HG02610 (cell line): Measurements from ENCODE around the gene ATP6V0A1.
"Not testable (repeated sequence)": the region's sequence is repeated elsewhere in the genome, so short reads cannot be mapped to it uniquely, and the experiment has no call there.

Source experiments
- ATAC-seq: cut with Tn5 transposase; IDR thresholded peaks from one replicate; pipeline ENCODE4 v1.9.1; 2021; ENCODE audit warnings: mild to moderate bottlenecking, moderate library complexity; ENCODE audit not compliant: unreplicated experiment

Gene ATP6V0A1

DNA sequence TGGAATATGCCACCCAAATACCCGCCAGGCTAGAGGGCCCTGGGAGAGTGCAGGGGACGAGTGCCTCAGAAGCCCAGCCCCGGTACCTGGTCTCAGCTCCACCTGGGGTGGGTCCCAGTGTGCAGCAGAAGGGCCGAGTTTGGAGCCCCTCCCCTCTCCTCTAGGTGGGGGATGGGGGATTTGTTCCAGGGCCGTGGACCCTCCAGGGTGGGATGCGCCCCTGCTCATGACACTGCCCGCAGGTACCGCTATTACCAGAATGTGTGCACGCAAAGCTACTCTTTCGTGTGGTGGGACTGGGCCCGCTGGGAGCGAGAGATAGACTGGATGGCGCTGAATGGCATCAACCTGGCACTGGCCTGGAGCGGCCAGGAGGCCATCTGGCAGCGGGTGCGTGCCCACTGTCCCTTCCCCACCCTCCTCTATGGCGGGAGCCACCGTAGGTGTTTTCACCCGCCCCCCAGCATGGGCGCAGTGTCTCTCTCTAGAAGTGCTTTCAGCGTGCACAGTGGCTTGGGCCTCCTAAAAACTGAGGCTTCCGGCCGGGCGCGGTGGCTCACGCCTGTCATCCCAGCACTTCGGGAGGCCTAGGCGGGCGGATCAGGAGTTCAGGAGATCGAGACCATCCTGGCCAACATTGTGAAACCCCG is 78.6 kb downstream of the ATP6V0A1 start:
- ATAC-seq: no peak

DNA sequence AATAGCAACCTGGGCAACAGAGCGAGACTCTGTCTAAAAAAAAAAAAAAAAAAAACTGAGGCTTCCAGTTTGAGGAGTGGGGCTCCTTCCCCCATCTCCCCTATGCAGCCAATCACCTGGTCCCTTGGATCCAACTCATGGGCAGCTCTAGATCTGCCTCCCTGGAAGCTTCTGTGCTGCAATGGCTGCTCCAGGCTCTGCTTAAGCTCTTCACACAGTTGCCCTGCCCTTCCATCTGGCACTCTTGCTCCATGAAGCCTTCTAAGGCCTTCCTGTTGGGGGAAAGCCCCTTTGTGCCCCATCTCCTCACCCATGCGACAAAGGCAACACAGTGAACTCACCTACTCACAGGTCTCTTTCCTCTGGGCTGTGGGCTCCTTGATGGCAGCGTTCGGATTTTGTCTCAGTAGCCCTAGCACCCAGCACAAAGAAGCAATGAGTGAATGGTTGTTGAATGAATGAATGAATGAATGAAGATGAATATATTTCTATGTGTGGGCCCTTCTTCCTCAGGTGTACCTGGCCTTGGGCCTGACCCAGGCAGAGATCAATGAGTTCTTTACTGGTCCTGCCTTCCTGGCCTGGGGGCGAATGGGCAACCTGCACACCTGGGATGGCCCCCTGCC is 79.3 kb downstream of the ATP6V0A1 start:
- ATAC-seq: no peak

DNA sequence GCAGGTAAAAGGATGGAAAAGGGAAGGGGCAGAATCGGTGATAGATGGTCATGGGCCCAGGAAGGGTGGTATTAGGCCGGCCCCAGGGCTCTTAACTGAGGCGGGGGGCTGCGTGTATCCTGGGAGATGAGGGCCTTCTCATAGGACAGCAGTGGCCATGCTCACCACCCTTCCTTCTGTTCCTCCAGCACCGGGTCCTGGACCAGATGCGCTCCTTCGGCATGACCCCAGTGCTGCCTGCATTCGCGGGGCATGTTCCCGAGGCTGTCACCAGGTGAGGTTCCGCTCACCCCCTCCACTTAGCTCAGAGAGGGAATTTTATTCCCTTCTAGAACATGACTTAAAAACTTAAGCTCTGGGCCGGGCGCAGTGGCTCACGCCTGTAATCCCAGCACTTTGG is 79.8 kb downstream of the ATP6V0A1 start:
- ATAC-seq: no peak

DNA sequence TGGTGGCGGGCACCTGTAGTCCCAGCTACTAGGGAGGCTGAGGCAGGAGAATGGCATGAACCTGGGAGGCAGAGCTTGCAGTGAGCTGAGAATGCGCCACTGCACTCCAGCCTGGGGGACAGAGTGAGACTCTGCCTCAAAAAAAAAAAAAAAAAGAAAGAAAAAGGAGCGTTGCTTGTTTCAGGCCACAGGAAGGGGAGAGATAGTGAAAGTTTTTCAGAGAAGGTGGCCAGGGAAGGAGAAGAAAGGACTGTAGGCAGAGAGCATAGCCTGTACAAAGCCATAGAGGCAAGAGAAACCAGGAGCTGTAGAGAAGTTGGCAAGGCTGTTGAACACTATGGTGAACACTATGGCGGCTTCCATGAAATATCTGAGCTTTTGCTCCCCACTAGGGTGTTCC is 81.9 kb downstream of the ATP6V0A1 start:
- ATAC-seq: not testable (repeated sequence)

DNA sequence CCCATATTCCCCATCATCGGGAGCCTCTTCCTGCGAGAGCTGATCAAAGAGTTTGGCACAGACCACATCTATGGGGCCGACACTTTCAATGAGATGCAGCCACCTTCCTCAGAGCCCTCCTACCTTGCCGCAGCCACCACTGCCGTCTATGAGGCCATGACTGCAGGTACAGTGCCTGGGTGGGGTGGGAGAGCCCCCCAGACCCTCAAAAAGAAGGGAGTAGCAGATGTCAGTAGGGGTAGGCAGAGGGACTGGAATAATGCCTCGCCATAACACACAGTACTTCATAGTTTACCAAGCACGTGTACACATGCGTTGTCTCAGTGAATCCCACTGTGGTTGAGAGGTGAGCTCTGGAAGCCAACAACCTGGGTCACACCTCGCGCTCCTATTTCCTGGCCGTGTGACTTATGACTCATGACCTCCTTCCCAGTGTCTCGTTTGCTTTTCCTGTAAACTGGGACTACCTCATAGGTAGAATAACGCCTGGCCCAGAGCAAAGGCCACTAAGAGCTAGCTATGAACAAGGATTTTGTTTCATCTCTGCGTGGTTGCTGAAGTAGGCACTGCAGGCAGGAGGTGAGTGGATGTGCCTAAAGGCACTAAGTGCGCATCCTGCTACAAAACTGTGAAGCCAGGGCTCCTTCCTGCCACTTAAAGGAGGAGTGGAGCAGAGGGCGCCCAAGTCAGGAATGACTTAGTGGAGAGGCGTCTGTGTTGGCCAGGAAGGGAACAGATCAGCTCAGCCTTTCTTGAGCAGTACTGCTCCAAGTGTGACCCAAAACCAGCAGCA is 82.6 kb downstream of the ATP6V0A1 start:
- no peak for ATAC-seq

DNA sequence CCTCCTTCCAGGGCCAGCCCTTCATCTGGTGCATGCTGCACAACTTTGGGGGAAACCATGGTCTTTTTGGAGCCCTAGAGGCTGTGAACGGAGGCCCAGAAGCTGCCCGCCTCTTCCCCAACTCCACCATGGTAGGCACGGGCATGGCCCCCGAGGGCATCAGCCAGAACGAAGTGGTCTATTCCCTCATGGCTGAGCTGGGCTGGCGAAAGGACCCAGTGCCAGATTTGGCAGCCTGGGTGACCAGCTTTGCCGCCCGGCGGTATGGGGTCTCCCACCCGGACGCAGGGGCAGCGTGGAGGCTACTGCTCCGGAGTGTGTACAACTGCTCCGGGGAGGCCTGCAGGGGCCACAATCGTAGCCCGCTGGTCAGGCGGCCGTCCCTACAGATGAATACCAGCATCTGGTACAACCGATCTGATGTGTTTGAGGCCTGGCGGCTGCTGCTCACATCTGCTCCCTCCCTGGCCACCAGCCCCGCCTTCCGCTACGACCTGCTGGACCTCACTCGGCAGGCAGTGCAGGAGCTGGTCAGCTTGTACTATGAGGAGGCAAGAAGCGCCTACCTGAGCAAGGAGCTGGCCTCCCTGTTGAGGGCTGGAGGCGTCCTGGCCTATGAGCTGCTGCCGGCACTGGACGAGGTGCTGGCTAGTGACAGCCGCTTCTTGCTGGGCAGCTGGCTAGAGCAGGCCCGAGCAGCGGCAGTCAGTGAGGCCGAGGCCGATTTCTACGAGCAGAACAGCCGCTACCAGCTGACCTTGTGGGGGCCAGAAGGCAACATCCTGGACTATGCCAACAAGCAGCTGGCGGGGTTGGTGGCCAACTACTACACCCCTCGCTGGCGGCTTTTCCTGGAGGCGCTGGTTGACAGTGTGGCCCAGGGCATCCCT is 84.8 kb downstream of the ATP6V0A1 start:
- no peak for ATAC-seq

DNA sequence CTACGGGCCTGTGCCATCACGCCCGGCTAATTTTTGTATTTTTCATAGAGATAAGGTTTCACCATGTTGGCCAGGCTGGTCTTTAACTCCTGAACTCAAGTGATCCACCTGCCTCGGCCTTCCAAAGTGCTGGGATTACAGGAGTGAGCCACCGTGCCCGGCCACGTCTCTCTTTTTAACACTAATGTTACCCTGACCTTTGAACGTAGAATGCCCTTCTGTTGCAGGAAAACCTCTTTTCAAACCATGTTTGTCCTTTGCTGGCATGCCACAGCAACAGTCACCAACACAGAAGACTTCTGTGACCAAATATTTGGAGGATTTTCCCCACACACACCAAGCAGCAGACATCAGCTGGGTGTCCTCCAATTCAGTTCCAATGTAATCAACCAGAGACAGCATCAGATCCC is 86.2 kb downstream of the ATP6V0A1 start:
- no peak for ATAC-seq

DNA sequence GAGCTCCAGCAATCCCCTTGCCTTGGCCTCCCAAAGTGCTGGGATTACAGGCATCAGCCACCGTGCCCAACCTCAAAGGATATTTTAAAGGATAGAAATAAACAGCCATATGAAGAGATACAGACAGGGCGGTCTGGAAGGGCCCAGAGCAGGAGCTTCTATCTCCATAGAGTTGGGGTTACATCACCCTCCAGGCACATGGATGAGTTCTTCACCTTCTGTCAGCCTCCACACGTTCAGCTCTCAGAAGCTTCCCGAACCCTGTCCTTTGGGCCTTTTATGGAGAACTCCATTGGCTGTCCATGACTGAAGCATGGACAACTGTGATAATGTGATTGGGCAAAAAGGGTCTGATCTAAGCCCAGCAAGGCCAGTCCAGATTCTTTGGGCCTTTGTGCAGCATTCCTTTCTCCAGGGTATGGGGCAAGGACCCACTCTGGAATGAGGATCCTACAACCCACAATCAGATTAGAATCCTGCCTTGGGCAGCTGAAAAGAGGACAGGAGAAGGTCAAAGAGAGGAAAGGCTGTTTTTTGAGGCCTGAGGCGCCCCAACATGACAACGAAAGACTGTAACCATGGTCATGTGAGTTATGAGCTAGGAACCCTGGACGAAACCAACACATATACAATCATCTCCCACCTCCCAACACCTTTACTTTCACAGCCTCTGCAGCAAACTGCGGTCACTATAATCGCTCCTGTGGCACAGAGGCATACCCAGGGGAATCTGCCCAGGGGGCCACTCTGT is 87.3 kb downstream of the ATP6V0A1 start:
- ATAC-seq: not testable (repeated sequence)

DNA sequence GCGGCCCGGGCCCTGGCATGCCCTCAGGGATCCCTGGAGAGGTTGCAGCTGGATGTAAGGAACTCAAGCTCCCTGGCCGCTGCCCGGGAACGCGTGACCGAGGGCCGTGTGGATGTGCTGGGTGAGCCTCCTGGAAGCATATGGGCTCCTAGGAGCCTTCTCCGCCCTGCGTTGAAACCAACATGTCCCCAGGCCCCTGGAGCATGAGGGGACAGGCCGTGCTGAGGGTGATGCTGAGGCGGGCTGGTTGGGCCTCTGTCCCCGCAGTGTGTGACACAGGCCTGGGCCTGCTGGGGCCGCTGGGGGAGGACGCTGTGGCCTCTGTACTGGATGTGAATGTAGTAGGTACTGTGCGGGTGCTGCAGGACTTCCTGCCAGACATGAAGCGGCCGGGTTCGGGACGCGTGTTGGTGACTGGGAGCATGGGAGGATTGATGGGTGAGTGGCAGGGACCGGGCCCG is 88.4 kb downstream of the ATP6V0A1 start:
- ATAC-seq: no peak

DNA sequence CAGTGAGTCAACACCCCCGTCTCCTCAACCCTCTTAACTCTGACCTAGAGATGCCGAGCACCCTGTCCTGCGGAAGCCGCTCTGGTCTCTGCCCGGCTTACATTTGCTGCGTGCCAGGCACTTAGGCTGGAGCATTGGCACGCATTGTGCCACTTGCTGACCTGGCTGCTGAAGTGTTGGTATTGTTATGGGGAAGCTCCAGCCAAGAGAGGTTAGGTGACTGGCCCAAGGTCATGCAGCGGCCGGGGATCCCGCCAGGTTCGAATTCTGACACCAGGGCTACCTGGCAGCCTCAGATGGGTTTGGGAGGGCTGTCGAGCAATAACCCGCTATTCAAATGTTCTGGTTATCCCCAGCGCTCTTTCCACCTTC is 89.0 kb downstream of the ATP6V0A1 start:
- ATAC-seq: no peak

DNA sequence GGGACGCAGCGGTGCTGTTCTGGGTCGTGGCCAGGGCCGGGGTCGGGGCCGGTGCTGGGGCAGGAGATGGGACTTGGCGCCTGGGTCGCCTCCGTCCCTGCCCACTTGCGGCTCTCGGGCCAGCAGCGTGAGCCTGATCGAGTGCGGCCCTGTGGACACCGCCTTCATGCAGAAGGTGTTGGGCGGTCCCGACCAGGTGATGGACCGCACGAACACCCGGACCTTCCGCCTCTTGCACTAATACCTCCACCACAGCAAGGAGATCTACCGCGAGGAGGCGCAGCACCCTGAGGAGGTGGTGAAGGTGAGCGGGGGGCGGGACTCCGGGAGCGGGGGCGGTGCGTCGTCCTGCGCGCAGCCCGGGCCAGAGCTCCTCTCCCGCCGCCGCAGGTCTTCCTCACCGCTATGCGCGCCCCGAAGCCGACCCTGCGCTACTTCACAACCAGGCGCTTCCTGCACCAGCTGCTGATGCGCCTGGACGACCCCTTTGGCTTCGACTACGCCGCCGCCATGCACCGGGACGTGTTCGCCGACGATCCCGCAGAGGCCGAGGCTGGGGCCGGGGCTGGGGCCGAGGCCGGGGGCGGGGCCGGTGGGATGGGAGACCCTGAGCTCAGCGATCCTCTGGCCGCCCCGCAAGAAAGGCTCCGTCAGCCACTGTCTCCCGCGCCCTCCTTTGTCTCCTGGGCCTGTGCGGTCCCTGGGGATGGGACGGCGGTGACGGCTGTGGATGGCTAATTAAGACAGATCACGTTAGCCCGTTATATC is 89.6 kb downstream of the ATP6V0A1 start:
- no peak for ATAC-seq

DNA sequence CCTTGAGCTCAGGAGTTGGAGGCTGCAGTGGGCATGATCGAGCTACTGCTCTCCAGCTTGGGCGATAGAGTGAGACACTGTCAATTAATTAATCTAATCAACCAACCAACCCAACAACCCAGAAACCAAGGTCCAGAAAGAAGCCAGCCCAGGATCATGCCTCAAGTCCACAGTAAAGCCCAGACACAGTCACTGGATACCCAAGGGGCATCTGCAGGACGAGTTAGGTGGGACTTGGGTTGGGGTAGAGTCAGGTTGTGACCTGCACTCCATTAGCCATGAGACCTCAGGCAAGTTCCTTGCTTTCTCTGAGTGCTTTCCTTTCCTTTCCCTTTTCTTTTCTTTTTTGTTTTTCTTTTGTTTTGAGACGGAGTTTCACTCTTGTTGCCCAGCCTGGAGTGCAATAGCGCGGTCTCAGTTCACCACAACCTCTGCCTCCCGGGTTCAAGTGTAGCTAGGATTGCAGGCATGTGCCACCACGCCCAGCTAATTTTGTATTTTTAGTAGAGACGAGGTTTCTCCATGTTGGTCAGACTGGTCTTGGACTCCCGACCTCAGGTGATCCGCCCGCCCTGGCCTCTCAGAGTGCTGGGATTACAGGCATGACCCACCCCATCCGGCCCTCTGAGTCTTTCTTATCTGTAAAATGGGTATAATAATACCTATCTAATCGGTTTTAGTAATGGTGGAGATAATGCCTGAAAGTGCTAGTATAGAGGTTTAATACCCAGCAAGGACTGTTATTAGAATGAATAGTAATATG is 90.5 kb downstream of the ATP6V0A1 start:
- no peak for ATAC-seq

DNA sequence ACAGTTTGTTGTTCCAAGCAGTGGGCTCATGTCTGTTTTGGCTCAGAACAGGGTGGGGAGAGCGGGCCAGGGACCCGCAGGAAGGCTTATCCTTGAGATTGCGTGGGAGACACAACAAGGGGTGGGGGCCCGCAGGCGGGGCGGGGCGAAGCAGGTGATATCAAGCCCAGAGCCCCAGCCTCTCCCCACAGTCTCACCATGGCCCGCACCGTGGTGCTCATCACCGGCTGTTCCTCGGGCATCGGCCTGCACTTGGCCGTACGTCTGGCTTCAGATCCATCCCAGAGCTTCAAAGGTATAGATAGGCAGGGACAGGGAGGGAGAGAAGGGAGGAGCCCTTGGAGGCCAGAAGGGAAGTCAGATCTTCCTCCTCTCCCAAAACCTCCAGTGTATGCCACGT is 94.1 kb downstream of the ATP6V0A1 start, which contains the start of gene HSD17B1:
Gene HSD17B1 (plus strand): TSS at position 188 of the 400 bp plus-strand sequence. CDS start 11 bp downstream, at position 199.
- not testable (repeated sequence) for ATAC-seq

DNA sequence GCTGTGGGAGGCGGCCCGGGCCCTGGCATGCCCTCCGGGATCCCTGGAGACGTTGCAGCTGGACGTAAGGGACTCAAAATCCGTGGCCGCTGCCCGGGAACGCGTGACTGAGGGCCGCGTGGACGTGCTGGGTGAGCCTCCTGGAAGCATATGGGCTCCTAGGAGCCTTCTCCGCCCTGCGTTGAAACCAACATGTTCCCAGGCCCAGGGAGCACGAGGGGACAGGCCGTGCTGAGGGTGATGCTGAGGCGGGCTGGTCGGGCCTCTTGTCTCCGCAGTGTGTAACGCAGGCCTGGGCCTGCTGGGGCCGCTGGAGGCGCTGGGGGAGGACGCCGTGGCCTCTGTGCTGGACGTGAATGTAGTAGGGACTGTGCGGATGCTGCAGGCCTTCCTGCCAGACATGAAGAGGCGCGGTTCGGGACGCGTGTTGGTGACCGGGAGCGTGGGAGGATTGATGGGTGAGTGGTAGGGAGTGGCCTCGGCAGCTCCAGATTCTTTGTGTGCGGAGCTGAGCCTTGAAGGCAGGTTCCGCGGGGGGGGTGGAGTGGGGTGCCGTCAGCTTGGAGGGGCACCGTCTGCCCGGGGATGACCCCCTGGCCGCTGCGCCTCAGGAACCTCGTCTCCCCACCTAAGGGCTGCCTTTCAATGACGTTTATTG is 94.6 kb downstream of the ATP6V0A1 start:
- no peak for ATAC-seq

DNA sequence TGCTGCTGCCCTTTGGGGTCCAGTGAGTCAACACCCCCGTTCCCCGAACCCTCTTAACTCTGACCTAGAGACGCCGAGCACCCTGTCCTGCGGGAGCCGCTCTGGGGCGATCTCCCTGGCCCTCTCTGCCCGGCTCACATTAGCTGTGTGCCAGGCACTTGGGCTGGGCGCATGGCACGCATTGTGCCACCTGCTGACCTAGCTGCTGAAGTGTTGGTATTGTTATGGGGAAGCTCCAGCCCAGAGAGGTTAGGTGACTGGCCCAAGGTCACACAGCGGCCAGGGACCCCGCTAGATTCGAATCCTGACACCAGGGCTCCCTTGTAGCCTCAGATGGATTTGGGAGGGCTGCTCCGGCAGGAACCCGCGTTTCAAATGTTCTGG is 95.2 kb downstream of the ATP6V0A1 start:
- no peak for ATAC-seq

DNA sequence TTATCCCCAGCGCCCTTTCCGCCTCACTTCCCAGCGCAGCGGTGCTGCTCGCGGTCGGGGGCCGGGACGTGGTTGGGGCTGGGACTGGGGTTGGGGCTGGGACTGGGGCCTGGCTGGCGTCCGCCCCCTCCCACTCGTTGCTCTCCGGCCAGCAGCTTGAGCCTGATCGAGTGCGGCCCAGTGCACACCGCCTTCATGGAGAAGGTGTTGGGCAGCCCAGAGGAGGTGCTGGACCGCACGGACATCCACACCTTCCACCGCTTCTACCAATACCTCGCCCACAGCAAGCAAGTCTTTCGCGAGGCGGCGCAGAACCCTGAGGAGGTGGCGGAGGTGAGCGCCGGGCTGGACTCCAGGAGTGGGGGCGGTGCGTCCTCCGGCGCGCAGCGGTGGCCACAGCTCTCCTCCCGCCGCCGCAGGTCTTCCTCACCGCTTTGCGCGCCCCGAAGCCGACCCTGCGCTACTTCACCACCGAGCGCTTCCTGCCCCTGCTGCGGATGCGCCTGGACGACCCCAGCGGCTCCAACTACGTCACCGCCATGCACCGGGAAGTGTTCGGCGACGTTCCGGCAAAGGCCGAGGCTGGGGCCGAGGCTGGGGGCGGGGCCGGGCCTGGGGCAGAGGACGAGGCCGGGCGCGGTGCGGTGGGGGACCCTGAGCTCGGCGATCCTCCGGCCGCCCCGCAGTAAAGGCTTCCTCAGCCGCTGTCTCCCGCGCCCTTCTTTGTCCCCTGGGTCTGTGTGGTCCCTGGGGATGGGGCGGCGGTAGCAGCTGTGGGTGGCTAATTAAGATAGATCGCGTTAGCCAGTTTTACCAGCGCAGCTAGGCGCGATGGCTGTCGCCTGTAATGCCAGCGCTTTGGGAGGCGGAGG is 95.8 kb downstream of the ATP6V0A1 start:
- peak; percentile 78 for ATAC-seq

DNA sequence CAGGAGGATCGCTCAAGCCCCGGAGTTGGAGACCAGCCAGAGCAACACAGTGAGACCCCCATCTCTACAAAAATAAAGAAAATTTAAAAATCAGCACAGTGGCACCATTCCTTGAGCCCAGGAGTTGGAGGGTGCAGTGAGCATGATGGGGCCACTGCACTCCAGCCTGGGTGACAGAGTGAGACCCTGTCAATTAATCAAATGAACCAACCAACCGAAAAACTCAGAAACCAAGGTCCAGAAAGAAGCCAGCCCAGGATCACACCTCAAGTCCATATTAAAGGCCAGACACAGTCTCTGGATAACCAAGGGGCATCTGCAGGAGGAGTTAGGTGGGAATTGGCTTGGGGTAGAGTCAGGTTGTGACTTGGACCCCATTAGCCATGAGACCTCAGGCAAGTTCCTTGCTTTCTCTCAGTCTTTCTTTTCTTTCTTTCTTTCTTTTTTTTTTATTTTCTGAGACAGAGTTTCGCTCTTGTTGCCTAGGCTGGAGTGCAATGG is 96.5 kb downstream of the ATP6V0A1 start:
- no peak for ATAC-seq
